Left lung (tissue), 10 donors: ENCODE measurements around the gene SAMD4B. TPM values are rescaled to one million over a fixed set of nuclear protein-coding genes. Genes with fewer than 3 reads are reported as not detected.

Experiments
- ATAC-seq: fragments of 200-7000 bp; cut with Tn5 transposase; one replicate; pipeline ENCODE4 v1.9.1; 2020; ENCODE audit warnings: moderate library complexity
- DNase-seq, 4 donors: peaks; one replicate each; pipeline ENCODE4 v3.0.0-alpha.2; 2013 to 2020
- H3K27ac ChIP-seq, 2 donors: fragments of 200-600 bp; sonication (generic) in 1 of 2; one replicate each; pipeline versions ENCODE4 v1.5.0 to v1.8.0; 2020 to 2021
- H3K27me3 ChIP-seq, 2 donors: fragments of 200-600 bp; sonication (generic) in 1 of 2; one replicate each; pipeline versions ENCODE4 v1.5.0 to v1.8.0; 2020 to 2021
- H3K36me3 ChIP-seq, 2 donors: fragments of 200-600 bp; sonication (generic) in 1 of 2; one replicate each; pipeline versions ENCODE4 v1.5.0 to v1.8.0; 2020 to 2021
- H3K4me1 ChIP-seq, 2 donors: fragments of 200-600 bp; one replicate each; pipeline ENCODE4 v1.8.0; 2021
- H3K4me3 ChIP-seq, 2 donors: fragments of 200-600 bp; sonication (generic) in 1 of 2; one replicate each; pipeline versions ENCODE4 v1.5.0 to v1.8.0; 2020 to 2021; ENCODE audit warnings: mild to moderate bottlenecking in 1 of 2
- H3K9me3 ChIP-seq, 2 donors: fragments of 200-600 bp; sonication (generic) in 1 of 2; one replicate each; pipeline versions ENCODE4 v1.5.0 to v1.8.0; 2020 to 2021
- CTCF ChIP-seq, 2 donors: fragments of 200-600 bp; sonication (generic) in 1 of 2; IDR thresholded peaks; one replicate each; pipeline versions ENCODE4 v1.5.0 to v1.8.0; 2021; ENCODE audit warnings: antibody characterized with exemption in 2 of 2
- intact Hi-C, 2 donors: fragments of 100-400 bp; cut with DNase I; formaldehyde crosslinking; loops; one replicate each; pipeline versions ENCODE4 v1.11.2 to v1.14.2; 2022
- polyA plus RNA-seq, 6 donors: library from polyadenylated mRNA; unstranded; fragments of 120-200 nt; gene quantifications; one replicate each; pipeline ENCODE4 v1.2.1, GENCODE V29; 2013; ENCODE audit not compliant: insufficient read length in 6 of 6
- total RNA-seq, 2 donors: library from RNA; stranded (reverse); fragmentation: NEBNext Ultra II Directional; extraction: Animal tissue kit (Norgen Biotek cat#: 25700); gene quantifications; one replicate each; pipeline ENCODE4 v1.2.1, GENCODE V29; 2021
- donor health status: DM: no; HTN: yes; CAD: no.
- donor health status: DM: no; HTN: no; CAD: no.

Gene SAMD4B
- total and polyA plus RNA-seq, 8 donors: 74.1 to 127 (median 107) TPM

- ATAC-seq: no peak
- no peak for TF ChIP-seq CTCF (IDR thresholded peaks at IDR 0.05)
These were observed 18.4 kb downstream of the SAMD4B start for GRCh38 chr19:39360599-39360998.

GRCh38 chr19:39362682-39363657 lies 20.7 kb downstream of the SAMD4B start:
- Histone ChIP-seq H3K27me3 (no peaks in the 10 kb centered on the region), H3K27ac (peak overlapping the region in 1 of 2 donors; percentile 18), H3K36me3 (peaks cover 0 to 98% of the 10 kb centered on the region in 2 donors), H3K4me1 (peaks cover 8 to 9% of the 10 kb centered on the region in 2 donors), H3K9me3 (no peaks in the 10 kb centered on the region), H3K4me3 (no peak overlapping the region)
- TF ChIP-seq CTCF (IDR thresholded peaks at IDR 0.05): no peak
- ATAC-seq: peak; percentile 73
- intact Hi-C loops: no loop called here
- no peak for DNase-seq

More at GRCh38 chr19:39360599-39360998, 18.4 kb downstream of the SAMD4B start:
- H3K9me3 ChIP-seq: no peaks in the 10 kb centered on the region
- H3K4me3 ChIP-seq: no peak overlapping the region
- H3K36me3 ChIP-seq: peaks cover 0 to 100% of the 10 kb centered on the region in 2 donors
- intact Hi-C loops: no loop called here
- H3K4me1 ChIP-seq: peaks cover 8 to 9% of the 10 kb centered on the region in 2 donors
- no peaks in the 10 kb centered on the region for H3K27me3 ChIP-seq
- DNase-seq: no peak
- H3K27ac ChIP-seq: no peak overlapping the region

- H3K9me3 ChIP-seq: no peaks in the 10 kb centered on the region
- no peaks in the 10 kb centered on the region for H3K27me3 ChIP-seq
- no peak overlapping the region for H3K4me3 ChIP-seq
- intact Hi-C loops: no loop called here
- peaks cover 8 to 9% of the 10 kb centered on the region in 2 donors for H3K4me1 ChIP-seq
- peak overlapping the region in 1 of 2 donors; percentile 26 for H3K27ac ChIP-seq
- TF ChIP-seq CTCF (IDR thresholded peaks at IDR 0.05): no peak
- peak; percentile 29 for ATAC-seq
- peaks cover 0 to 98% of the 10 kb centered on the region in 2 donors for H3K36me3 ChIP-seq
- no peak for DNase-seq
These were observed 21.8 kb downstream of the SAMD4B start for GRCh38 chr19:39363901-39364457.

GRCh38 chr19:39365531-39365930 lies 23.3 kb downstream of the SAMD4B start:
- ATAC-seq (no peak), DNase-seq (no peak)
- H3K4me1 ChIP-seq: peaks cover 8 to 9% of the 10 kb centered on the region in 2 donors
- H3K27me3 ChIP-seq: no peaks in the 10 kb centered on the region
- intact Hi-C loops: no loop called here
- no peaks in the 10 kb centered on the region for H3K9me3 ChIP-seq
- TF ChIP-seq CTCF (IDR thresholded peaks at IDR 0.05): no peak
- no peak overlapping the region for H3K27ac ChIP-seq
- H3K4me3 ChIP-seq: no peak overlapping the region
- H3K36me3 ChIP-seq: peaks cover 0 to 98% of the 10 kb centered on the region in 2 donors

- H3K27ac ChIP-seq: no peak overlapping the region
- no peak for TF ChIP-seq CTCF (IDR thresholded peaks at IDR 0.05)
- H3K9me3 ChIP-seq: no peaks in the 10 kb centered on the region
- peaks cover 13 to 18% of the 10 kb centered on the region in 2 donors for H3K4me1 ChIP-seq
- no peaks in the 10 kb centered on the region for H3K27me3 ChIP-seq
- ATAC-seq (no peak), DNase-seq (no peak)
- intact Hi-C loops: no loop called here
- H3K36me3 ChIP-seq: peaks cover 0 to 97% of the 10 kb centered on the region in 2 donors
- H3K4me3 ChIP-seq: no peak overlapping the region
These were observed 27.0 kb downstream of the SAMD4B start for GRCh38 chr19:39369200-39369599.
